SK-N-SH (cell line): ENCODE results near the gene MAGI2. TPM values are rescaled to one million over a fixed set of nuclear protein-coding genes. Genes with fewer than 3 reads are reported as not detected.

Source experiments
- CTCF ChIA-PET: fragments of 300-600, 350-600 bp; formaldehyde crosslinking; extraction: SDS; loops from one replicate; lab custom pipeline; 2021; lab: Yijun Ruan, JAX
- POLR2A ChIA-PET: fragments of 350-600 bp; sonication (Branson Sonifier 250); formaldehyde crosslinking; extraction: SDS; loops from one replicate; lab custom pipeline; 2020; ENCODE audit warnings: antibody characterized with exemption, inconsistent platforms; lab: Yijun Ruan, JAX
- DNase-seq: peaks from one replicate; pipeline ENCODE4 v3.0.0; 2012
- H2AFZ ChIP-seq: fragments of 200-600 bp; sonication (generic); 2 replicates; pipeline ENCODE4 v1.8.1; 2016; ENCODE audit warnings: antibody characterized with exemption, mild to moderate bottlenecking, low read depth
- H3F3A ChIP-seq: fragments of 200-600 bp; sonication (generic); replicated peaks from 2 replicates; pipeline ENCODE3; 2016; ENCODE audit warnings: antibody characterized with exemption, mild to moderate bottlenecking; ENCODE audit not compliant: insufficient read depth
- H3K27ac ChIP-seq, 2 experiments: fragments of 200-500 bp in 1 of 2; fragments of 200-600 bp in 1 of 2; sonication (Bioruptor generic) in 1 of 2; sonication (generic), shearing (Covaris generic) in 1 of 2; 2 replicates each; pipeline versions ENCODE4 v1.5.1 to v1.6.1; 2014 to 2016; ENCODE audit warnings: low read depth in 2 of 2, inconsistent platforms in 1 of 2, low read length in 1 of 2, mild to moderate bottlenecking in 1 of 2, mixed read lengths in 1 of 2
- H3K27me3 ChIP-seq: fragments of 200-600 bp; sonication (generic), shearing (Covaris generic); 2 replicates; pipeline ENCODE4 v1.6.1; 2016; ENCODE audit warnings: mixed run types; ENCODE audit not compliant: insufficient read depth
- H3K36me3 ChIP-seq, 2 experiments: fragments of 200-500 bp in 1 of 2; fragments of 200-600 bp in 1 of 2; sonication (Bioruptor generic) in 1 of 2; sonication (generic) in 1 of 2; replicated peaks in 1 of 2; 2 replicates each; pipeline versions ENCODE3 to v1.5.1; 2014 to 2016; ENCODE audit warnings: low read length in 1 of 2, mild to moderate bottlenecking in 1 of 2; ENCODE audit not compliant: insufficient read depth in 2 of 2, control insufficient read depth in 1 of 2
- H3K4me1 ChIP-seq, 2 experiments: fragments of 200-500 bp in 1 of 2; fragments of 200-600 bp in 1 of 2; sonication (Bioruptor generic) in 1 of 2; sonication (generic), shearing (Covaris generic) in 1 of 2; 2 replicates each; pipeline versions ENCODE4 v1.5.1 to v1.6.1; 2014 to 2016; ENCODE audit warnings: low read depth in 1 of 2, low read length in 1 of 2, mixed run types in 1 of 2; ENCODE audit not compliant: insufficient read depth in 2 of 2, control insufficient read depth in 1 of 2
- H3K4me2 ChIP-seq: fragments of 200-600 bp; sonication (generic), shearing (Covaris generic); 2 replicates; pipeline ENCODE4 v1.6.1; 2017; ENCODE audit warnings: mixed run types
- H3K4me3 ChIP-seq, 2 experiments: fragments of 200-500 bp in 1 of 2; fragments of 200-600 bp in 1 of 2; sonication (Bioruptor generic) in 1 of 2; sonication (generic), shearing (Covaris generic) in 1 of 2; 2 replicates each; pipeline versions ENCODE4 v1.5.1 to v1.8.1; 2014 to 2016; ENCODE audit warnings: low read depth in 2 of 2, inconsistent platforms in 1 of 2, low read length in 1 of 2, mild to moderate bottlenecking in 1 of 2, mixed read lengths in 1 of 2, moderate library complexity in 1 of 2
- H3K79me2 ChIP-seq: fragments of 200-600 bp; sonication (generic); 2 replicates; pipeline ENCODE4 v1.8.1; 2017; ENCODE audit warnings: mild to moderate bottlenecking; ENCODE audit not compliant: insufficient read depth
- H3K9ac ChIP-seq: fragments of 200-600 bp; sonication (generic); 2 replicates; pipeline ENCODE4 v1.6.1; 2017; ENCODE audit warnings: mixed run types
- H3K9me2 ChIP-seq: fragments of 200-600 bp; sonication (generic); 2 replicates; pipeline ENCODE4 v1.6.1; 2017; ENCODE audit warnings: mixed run types
- H3K9me3 ChIP-seq: fragments of 200-600 bp; sonication (generic); 2 replicates; pipeline ENCODE4 v1.6.1; 2017; ENCODE audit warnings: mixed run types, mild to moderate bottlenecking, moderate library complexity
- H4K20me1 ChIP-seq: fragments of 200-600 bp; sonication (generic); 2 replicates; pipeline ENCODE4 v1.6.1; 2017; ENCODE audit warnings: mild to moderate bottlenecking, mixed run types; ENCODE audit not compliant: insufficient read depth
- ELF1 ChIP-seq: IDR thresholded peaks from 2 replicates; pipeline ENCODE4 v1.4.0; 2012
- EP300 ChIP-seq, 2 experiments: IDR thresholded peaks; 2 replicates each; pipeline versions ENCODE4 v1.4.0 to v1.6.1; 2012; ENCODE audit warnings: borderline replicate concordance in 1 of 2, low read depth in 1 of 2, low read length in 1 of 2
- EZH2phosphoT487 ChIP-seq: fragments of 200-600 bp; sonication (generic); IDR thresholded peaks from 2 replicates; pipeline ENCODE4 v1.6.1; 2017; ENCODE audit warnings: low read depth, mixed run types, mild to moderate bottlenecking, antibody characterized with exemption, moderate library complexity, borderline replicate concordance
- FOSL2 ChIP-seq: IDR thresholded peaks from 2 replicates; pipeline ENCODE4 v1.4.0; 2012; ENCODE audit warnings: low read depth, mild to moderate bottlenecking, moderate library complexity, borderline replicate concordance
- FOXJ3 ChIP-seq: sonication (generic); formaldehyde crosslinking; IDR thresholded peaks from 2 replicates; pipeline ENCODE4 v1.5.1; 2020; ENCODE audit warnings: mild to moderate bottlenecking, missing genetic modification reagents
- FOXM1 ChIP-seq: IDR thresholded peaks from 2 replicates; pipeline ENCODE4 v1.4.0; 2012; ENCODE audit warnings: low read depth, mild to moderate bottlenecking
- GATA2 ChIP-seq: sonication (generic); formaldehyde crosslinking; IDR thresholded peaks from 2 replicates; pipeline ENCODE4 v1.5.0; 2020; ENCODE audit warnings: mild to moderate bottlenecking, missing genetic modification reagents
- JUND ChIP-seq: IDR thresholded peaks from 2 replicates; pipeline ENCODE4 v1.4.0; 2012
- MEF2A ChIP-seq: IDR thresholded peaks from 2 replicates; pipeline ENCODE4 v1.4.0; 2012; ENCODE audit warnings: low read depth, borderline replicate concordance
- NFIC ChIP-seq: IDR thresholded peaks from 2 replicates; pipeline ENCODE4 v1.4.0; 2012; ENCODE audit warnings: borderline replicate concordance
- POLR2AphosphoS5 ChIP-seq: IDR thresholded peaks from 2 replicates; pipeline ENCODE4 v1.6.1; 2012; ENCODE audit warnings: low read depth, low read length
- RAD21 ChIP-seq: IDR thresholded peaks from 2 replicates; pipeline ENCODE4 v1.6.1; 2012; ENCODE audit warnings: mild to moderate bottlenecking, low read length
- RCOR1 ChIP-seq: fragments of 150-350 bp; IDR thresholded peaks from 2 replicates; pipeline ENCODE4 v1.6.1; 2017; ENCODE audit warnings: antibody characterized with exemption, low read length
- RFX5 ChIP-seq: IDR thresholded peaks from 2 replicates; pipeline ENCODE4 v1.6.1; 2012; ENCODE audit warnings: mild to moderate bottlenecking, improper control_type of control experiment, low read length
- RXRA ChIP-seq: IDR thresholded peaks from 2 replicates; pipeline ENCODE4 v1.4.0; 2012; ENCODE audit warnings: low read depth, mild to moderate bottlenecking, borderline replicate concordance
- TAF1 ChIP-seq: IDR thresholded peaks from 2 replicates; pipeline ENCODE4 v1.6.1; 2012; ENCODE audit warnings: low read depth, mild to moderate bottlenecking, low read length, moderate library complexity, borderline replicate concordance
- TCF12 ChIP-seq: IDR thresholded peaks from 2 replicates; pipeline ENCODE4 v1.4.0; 2012
- TEAD4 ChIP-seq: IDR thresholded peaks from 2 replicates; pipeline ENCODE4 v1.4.0; 2012; ENCODE audit warnings: mild to moderate bottlenecking, borderline replicate concordance; ENCODE audit not compliant: insufficient read depth
- USF2 ChIP-seq: fragments of 150-350 bp; IDR thresholded peaks from 2 replicates; pipeline ENCODE4 v1.6.1; 2017; ENCODE audit warnings: antibody characterized with exemption, low read length, low read depth, borderline replicate concordance
- WGBS: methylation state at CpG from one replicate; pipeline ENCODE4 v1.1.6; 2017; ENCODE audit warnings: low lambda C conversion rate; 5-methylcytosine and 5-hydroxymethylcytosine counted together
- polyA plus RNA-seq, 3 experiments: library from polyadenylated mRNA; depleted of rRNA; stranded (reverse); fragments of >200 nt; gene quantifications; 2 replicates each; pipeline ENCODE4 v1.2.3, GENCODE V29; 2012
- TF ChIP-seq, protein P1 (sequence below): IDR thresholded peaks from 2 replicates; pipeline ENCODE4; 2012
- TF ChIP-seq, protein P2 (sequence below): IDR thresholded peaks from 2 replicates; pipeline ENCODE4 v1.4.0; 2012; ENCODE audit warnings: low read depth, borderline replicate concordance
- TF ChIP-seq, protein P3 (sequence below): IDR thresholded peaks from 2 replicates; pipeline ENCODE4 v1.4.0; 2012; ENCODE audit warnings: low read depth
- TF ChIP-seq, protein P4 (sequence below): IDR thresholded peaks from 2 replicates; pipeline ENCODE4 v1.6.1; 2012; ENCODE audit warnings: mild to moderate bottlenecking, low read depth, low read length, moderate library complexity

The MAGI2 gene
- polyA plus RNA-seq, 1 of the 3 experiments (the other 2 are of a cell fraction) = 1.1 TPM

- CTCF ChIA-PET = interaction anchor here (0.6 to 1.0 kb wide), 2 partner anchors 16 to 28 kb away, joined by 3 read pairs; no protein-coding TSS in a partner anchor
- peak overlapping the region; percentile 32 for H3K4me2 ChIP-seq
- TF ChIP-seq RAD21 = no peak
- TF ChIP-seq FOXJ3 (CRISPR knock-in tag) = no peak
- TF ChIP-seq TEAD4 = peak; percentile 68; the same call in 1 of the 2 replicates
- TF ChIP-seq, protein P1, sequence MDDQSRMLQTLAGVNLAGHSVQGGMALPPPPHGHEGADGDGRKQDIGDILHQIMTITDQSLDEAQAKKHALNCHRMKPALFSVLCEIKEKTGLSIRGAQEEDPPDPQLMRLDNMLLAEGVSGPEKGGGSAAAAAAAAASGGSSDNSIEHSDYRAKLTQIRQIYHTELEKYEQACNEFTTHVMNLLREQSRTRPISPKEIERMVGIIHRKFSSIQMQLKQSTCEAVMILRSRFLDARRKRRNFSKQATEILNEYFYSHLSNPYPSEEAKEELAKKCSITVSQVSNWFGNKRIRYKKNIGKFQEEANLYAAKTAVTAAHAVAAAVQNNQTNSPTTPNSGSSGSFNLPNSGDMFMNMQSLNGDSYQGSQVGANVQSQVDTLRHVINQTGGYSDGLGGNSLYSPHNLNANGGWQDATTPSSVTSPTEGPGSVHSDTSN = peak; percentile 85
- TF ChIP-seq, protein P2, sequence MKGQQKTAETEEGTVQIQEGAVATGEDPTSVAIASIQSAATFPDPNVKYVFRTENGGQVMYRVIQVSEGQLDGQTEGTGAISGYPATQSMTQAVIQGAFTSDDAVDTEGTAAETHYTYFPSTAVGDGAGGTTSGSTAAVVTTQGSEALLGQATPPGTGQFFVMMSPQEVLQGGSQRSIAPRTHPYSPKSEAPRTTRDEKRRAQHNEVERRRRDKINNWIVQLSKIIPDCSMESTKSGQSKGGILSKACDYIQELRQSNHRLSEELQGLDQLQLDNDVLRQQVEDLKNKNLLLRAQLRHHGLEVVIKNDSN = no peak
- peak; percentile 57; the same call in 1 of the 2 replicates for TF ChIP-seq POLR2AphosphoS5
- TF ChIP-seq, protein P3, sequence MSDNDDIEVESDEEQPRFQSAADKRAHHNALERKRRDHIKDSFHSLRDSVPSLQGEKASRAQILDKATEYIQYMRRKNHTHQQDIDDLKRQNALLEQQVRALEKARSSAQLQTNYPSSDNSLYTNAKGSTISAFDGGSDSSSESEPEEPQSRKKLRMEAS = peak; percentile 65; the same call in 1 of the 2 replicates
- TF ChIP-seq FOSL2 = peak; percentile 46
- 0 out of 2 replicates have a peak, but pooled peaks have one; percentile 40 for TF ChIP-seq ELF1
- peak; percentile 38 to 69; a peak in 3 of 4 replicates for TF ChIP-seq EP300 (IDR thresholded peaks at IDR 0.05; ENCODE audit: borderline replicate concordance in 1 of 2, low read depth in 1 of 2, low read length in 1 of 2)
- TF ChIP-seq MEF2A = peak; percentile 83
- peak; percentile 54; the same call in 1 of the 2 replicates for TF ChIP-seq NFIC
- TF ChIP-seq USF2 = no peak
- TF ChIP-seq, protein P4, sequence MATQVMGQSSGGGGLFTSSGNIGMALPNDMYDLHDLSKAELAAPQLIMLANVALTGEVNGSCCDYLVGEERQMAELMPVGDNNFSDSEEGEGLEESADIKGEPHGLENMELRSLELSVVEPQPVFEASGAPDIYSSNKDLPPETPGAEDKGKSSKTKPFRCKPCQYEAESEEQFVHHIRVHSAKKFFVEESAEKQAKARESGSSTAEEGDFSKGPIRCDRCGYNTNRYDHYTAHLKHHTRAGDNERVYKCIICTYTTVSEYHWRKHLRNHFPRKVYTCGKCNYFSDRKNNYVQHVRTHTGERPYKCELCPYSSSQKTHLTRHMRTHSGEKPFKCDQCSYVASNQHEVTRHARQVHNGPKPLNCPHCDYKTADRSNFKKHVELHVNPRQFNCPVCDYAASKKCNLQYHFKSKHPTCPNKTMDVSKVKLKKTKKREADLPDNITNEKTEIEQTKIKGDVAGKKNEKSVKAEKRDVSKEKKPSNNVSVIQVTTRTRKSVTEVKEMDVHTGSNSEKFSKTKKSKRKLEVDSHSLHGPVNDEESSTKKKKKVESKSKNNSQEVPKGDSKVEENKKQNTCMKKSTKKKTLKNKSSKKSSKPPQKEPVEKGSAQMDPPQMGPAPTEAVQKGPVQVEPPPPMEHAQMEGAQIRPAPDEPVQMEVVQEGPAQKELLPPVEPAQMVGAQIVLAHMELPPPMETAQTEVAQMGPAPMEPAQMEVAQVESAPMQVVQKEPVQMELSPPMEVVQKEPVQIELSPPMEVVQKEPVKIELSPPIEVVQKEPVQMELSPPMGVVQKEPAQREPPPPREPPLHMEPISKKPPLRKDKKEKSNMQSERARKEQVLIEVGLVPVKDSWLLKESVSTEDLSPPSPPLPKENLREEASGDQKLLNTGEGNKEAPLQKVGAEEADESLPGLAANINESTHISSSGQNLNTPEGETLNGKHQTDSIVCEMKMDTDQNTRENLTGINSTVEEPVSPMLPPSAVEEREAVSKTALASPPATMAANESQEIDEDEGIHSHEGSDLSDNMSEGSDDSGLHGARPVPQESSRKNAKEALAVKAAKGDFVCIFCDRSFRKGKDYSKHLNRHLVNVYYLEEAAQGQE = no peak
- no peak for TF ChIP-seq TAF1
- TF ChIP-seq JUND = peak; percentile 78
- TF ChIP-seq RXRA = peak; percentile 74; the same call in 1 of the 2 replicates
- TF ChIP-seq GATA2 = no peak
- peak; percentile 97 for TF ChIP-seq TCF12
- no peak for TF ChIP-seq RCOR1
- TF ChIP-seq RFX5 = no peak
- TF ChIP-seq FOXM1 = 0 out of 2 replicates have a peak, but pooled peaks have one; percentile 40
- TF ChIP-seq EZH2phosphoT487 = no peak
- 83% methylated on average over 3 of the region's 3 CpGs for WGBS
- H3K27ac ChIP-seq = peak overlapping the region; percentile 77 to 81; a peak in 3 of 4 replicates
- no peaks in the 10 kb centered on the region for H3K9me3 ChIP-seq
- no peak overlapping the region for H3K4me3 ChIP-seq
- no peak for DNase-seq
- peaks cover 18% of the 10 kb centered on the region for H3F3A ChIP-seq
- POLR2A ChIA-PET = no interaction called here
- peak overlapping the region; percentile 2; the same call in 1 of the 2 replicates for H2AFZ ChIP-seq
- peaks cover 0 to 26% of the 10 kb centered on the region in 2 experiments; a peak in 3 of 4 replicates for H3K4me1 ChIP-seq
- H3K9ac ChIP-seq = no peak overlapping the region
- no peaks in the 10 kb centered on the region for H3K27me3 ChIP-seq
- H3K79me2 ChIP-seq = no peaks in the 10 kb centered on the region
- H3K36me3 ChIP-seq = no peaks in the 10 kb centered on the region
- no peaks in the 10 kb centered on the region for H4K20me1 ChIP-seq
- no peaks in the 10 kb centered on the region for H3K9me2 ChIP-seq
These were observed 1254.7 kb downstream of the MAGI2 start for GRCh38 chr7:78198756-78199155.
